Lower lobe of right lung (tissue), 2 donors: ENCODE measurements around the gene CLPX. TPM values are rescaled to one million over a fixed set of nuclear protein-coding genes. Genes with fewer than 3 reads are reported as not detected.

Experiments
- ATAC-seq, 2 donors: fragments of 200-7000 bp; cut with Tn5 transposase; one replicate each; pipeline ENCODE4 v1.9.1; 2020 to 2022; ENCODE audit warnings: mild to moderate bottlenecking in 2 of 2, moderate library complexity in 2 of 2
- DNase-seq: peaks from one replicate; pipeline ENCODE4 v3.0.0-alpha.2; 2020
- H3K27ac ChIP-seq: fragments of 200-600 bp; one replicate; pipeline ENCODE4 v1.8.0; 2022
- H3K27me3 ChIP-seq: fragments of 200-600 bp; one replicate; pipeline ENCODE4 v1.8.0; 2022; ENCODE audit warnings: low read depth
- H3K36me3 ChIP-seq: fragments of 200-600 bp; one replicate; pipeline ENCODE4 v1.8.0; 2022; ENCODE audit warnings: mild to moderate bottlenecking
- H3K4me1 ChIP-seq: fragments of 200-600 bp; one replicate; pipeline ENCODE4 v1.8.0; 2022
- H3K4me3 ChIP-seq: fragments of 200-600 bp; one replicate; pipeline ENCODE4 v1.8.0; 2022; ENCODE audit warnings: mild to moderate bottlenecking
- H3K9me3 ChIP-seq: fragments of 200-600 bp; one replicate; pipeline ENCODE4 v1.8.0; 2022
- intact Hi-C: fragments of 100-400 bp; cut with DNase I; formaldehyde crosslinking; loops from one replicate; pipeline ENCODE4 v1.11.0; 2022
- total RNA-seq: library from RNA; stranded (reverse); fragmentation: NEBNext Ultra II Directional; extraction: Animal tissue kit (Norgen Biotek cat#: 25700); gene quantifications from one replicate; pipeline ENCODE4 v1.2.1, GENCODE V29; 2021
- TF ChIP-seq, protein P1 (sequence below): fragments of 200-600 bp; IDR thresholded peaks from one replicate; pipeline ENCODE4 v1.8.0; 2022; ENCODE audit warnings: antibody characterized with exemption, mild to moderate bottlenecking
- donor health status: DM: no; HTN: yes; CAD: no; lungs with severe emphysema.

Gene CLPX
- total RNA-seq, 1 donor from 2014 or later = 43.4 TPM

DNA sequence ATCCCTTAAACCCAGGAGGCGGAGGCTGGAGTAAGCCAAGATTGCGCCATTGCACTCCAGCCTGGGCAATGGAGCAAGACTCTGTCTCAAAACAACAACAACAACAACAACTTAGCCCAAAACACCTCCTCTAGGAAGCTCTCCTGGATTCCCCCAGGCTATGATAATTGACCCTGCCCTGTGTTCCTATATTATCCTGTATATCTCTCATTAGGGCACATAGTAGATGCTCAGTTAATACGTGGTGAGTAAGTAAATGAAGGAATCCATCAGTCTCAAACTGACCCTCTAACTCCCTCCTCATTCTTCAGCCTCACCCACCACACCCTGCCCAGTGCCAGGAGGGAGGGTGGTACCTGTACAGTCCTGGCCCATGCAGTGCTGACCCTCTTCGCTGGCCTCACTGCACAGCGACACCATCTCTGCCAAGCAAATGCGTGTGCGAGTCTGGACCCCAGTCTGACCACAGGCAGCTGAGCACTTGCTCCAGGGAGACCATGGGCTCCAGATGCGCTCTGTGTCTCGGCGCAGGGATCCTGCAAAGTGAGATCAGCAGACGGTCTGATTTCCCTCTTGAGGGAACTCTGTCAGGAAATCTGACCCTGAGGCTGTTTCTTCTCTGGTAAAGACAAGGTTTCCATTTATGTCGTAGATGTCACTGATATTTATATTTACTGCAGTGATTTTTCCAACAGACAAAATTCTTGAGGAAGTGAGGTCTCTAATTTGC lies 20.0 kb upstream of the CLPX start:
- H3K9me3 ChIP-seq = no peaks in the 10 kb centered on the region
- intact Hi-C loops = no loop called here
- H3K27me3 ChIP-seq = no peaks in the 10 kb centered on the region
- no peaks in the 10 kb centered on the region for H3K36me3 ChIP-seq
- H3K4me1 ChIP-seq = no peaks in the 10 kb centered on the region
- no peak for DNase-seq
- H3K27ac ChIP-seq = no peak overlapping the region
- H3K4me3 ChIP-seq = no peak overlapping the region
- TF ChIP-seq, protein P1, sequence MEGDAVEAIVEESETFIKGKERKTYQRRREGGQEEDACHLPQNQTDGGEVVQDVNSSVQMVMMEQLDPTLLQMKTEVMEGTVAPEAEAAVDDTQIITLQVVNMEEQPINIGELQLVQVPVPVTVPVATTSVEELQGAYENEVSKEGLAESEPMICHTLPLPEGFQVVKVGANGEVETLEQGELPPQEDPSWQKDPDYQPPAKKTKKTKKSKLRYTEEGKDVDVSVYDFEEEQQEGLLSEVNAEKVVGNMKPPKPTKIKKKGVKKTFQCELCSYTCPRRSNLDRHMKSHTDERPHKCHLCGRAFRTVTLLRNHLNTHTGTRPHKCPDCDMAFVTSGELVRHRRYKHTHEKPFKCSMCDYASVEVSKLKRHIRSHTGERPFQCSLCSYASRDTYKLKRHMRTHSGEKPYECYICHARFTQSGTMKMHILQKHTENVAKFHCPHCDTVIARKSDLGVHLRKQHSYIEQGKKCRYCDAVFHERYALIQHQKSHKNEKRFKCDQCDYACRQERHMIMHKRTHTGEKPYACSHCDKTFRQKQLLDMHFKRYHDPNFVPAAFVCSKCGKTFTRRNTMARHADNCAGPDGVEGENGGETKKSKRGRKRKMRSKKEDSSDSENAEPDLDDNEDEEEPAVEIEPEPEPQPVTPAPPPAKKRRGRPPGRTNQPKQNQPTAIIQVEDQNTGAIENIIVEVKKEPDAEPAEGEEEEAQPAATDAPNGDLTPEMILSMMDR = no peak
- peak in 1 of 2 donors; percentile 14 for ATAC-seq

DNA sequence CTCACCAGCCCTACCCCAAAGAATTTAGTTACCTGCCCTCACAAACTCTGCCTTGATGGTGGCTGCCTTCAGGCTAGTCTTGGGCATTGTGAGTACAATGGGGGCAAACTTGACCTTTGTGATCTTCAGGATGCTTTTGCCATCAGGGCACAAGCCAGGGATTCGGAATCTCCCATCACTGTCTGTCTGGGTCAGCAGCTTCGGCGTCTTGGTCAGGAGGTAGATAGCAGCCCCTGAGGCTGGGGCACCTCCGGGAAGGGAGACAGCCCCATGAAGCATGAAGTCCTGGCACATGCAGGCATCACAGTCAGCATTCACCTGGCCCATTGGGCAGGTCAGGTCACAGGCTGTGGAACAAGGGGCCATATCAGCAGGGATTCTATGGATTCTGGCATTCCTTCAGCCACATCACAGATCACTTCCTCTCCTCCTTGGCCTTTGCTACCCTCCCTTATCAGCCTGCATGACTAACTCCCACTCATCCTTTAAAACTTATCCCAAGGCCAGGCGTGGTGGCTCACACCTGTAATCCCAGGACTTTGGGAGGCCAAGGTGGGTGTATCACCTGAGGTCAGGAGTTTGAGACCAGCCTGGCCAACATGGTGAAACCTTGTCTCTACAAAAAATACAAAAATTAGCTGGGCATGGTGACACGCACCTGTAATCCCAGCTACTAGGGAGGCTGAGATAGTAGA lies 19.2 kb upstream of the CLPX start:
- Histone ChIP-seq H3K36me3 (no peaks in the 10 kb centered on the region), H3K4me3 (no peak overlapping the region), H3K9me3 (no peaks in the 10 kb centered on the region), H3K27ac (no peak overlapping the region), H3K27me3 (no peaks in the 10 kb centered on the region), H3K4me1 (no peaks in the 10 kb centered on the region)
- no peak for ATAC-seq
- DNase-seq = no peak
- TF ChIP-seq, protein P1 = no peak
- intact Hi-C loops = no loop called here

DNA sequence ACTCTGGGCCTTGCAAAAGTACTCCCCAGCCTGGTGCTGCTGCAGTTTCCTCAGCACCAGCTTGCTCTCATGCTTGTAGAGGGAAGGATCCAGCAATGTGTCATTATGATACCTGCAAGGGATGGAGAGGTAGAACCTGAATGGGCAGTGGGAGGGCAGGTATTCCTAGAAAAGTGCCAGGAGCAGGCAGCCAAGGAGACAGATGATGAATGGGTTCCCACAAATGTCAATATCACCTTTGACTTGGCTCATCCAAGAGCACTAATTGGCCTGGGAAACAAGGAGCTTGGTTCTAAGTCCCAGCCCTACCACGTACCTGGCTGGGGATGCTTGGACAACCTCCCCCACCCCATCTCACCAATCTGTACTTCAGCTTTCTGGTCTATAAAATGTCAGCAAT lies 16.8 kb upstream of the CLPX start:
- Histone ChIP-seq H3K4me1 (no peaks in the 10 kb centered on the region), H3K27ac (no peak overlapping the region), H3K4me3 (no peak overlapping the region), H3K9me3 (no peaks in the 10 kb centered on the region), H3K27me3 (no peaks in the 10 kb centered on the region), H3K36me3 (no peaks in the 10 kb centered on the region)
- DNase-seq (no peak), ATAC-seq (no peak)
- TF ChIP-seq, protein P1 = no peak
- intact Hi-C loops = no loop called here

DNA sequence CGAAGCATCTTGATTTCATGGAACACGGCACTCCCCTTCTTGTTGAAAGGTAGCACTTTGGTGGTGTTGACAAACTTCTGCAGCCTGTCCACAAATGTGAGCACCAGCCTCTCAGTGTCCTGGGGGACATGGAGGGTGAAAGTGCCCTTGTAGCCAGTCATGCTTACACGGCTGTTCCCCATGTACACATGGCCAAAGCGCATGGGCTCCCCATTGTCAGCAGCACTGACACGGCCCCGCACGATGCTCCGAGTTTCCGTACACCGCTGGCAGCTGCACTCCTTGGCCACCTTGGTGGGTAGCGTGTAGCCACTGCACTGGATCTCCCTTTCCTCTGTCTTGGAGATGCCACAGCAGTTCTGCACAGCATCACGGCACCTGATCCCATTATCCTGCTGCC lies 13.4 kb upstream of the CLPX start:
- H3K9me3 ChIP-seq = no peaks in the 10 kb centered on the region
- no peak for DNase-seq
- H3K27me3 ChIP-seq = no peaks in the 10 kb centered on the region
- no peak overlapping the region for H3K4me3 ChIP-seq
- TF ChIP-seq, protein P1 = no peak
- no peaks in the 10 kb centered on the region for H3K36me3 ChIP-seq
- H3K27ac ChIP-seq = no peak overlapping the region
- ATAC-seq = no peak
- H3K4me1 ChIP-seq = no peaks in the 10 kb centered on the region
- intact Hi-C loops = no loop called here

DNA sequence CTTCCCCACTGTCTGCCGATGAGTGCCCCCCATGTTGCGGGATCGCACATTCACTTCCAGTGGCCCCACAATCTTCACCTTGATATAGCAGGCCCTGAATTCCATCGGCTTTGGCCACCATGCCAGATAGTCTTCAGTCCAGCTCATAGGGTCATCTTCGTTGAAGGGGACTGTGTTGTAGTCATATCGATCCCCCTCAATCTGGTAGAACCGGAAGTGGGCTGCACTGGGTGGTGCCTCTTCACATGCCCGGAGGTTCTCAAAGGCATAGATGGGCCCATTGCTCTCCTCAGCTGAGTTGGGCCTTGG lies 12.1 kb upstream of the CLPX start:
- no peaks in the 10 kb centered on the region for H3K4me1 ChIP-seq
- H3K9me3 ChIP-seq = no peaks in the 10 kb centered on the region
- H3K36me3 ChIP-seq = no peaks in the 10 kb centered on the region
- H3K27ac ChIP-seq = no peak overlapping the region
- H3K27me3 ChIP-seq = no peaks in the 10 kb centered on the region
- intact Hi-C loops = no loop called here
- ATAC-seq = no peak
- DNase-seq = no peak
- TF ChIP-seq, protein P1 = no peak
- no peak overlapping the region for H3K4me3 ChIP-seq
